Prostate gland (tissue), 2 donors: ENCODE measurements around the gene POLA1.

Source experiments
- CTCF ChIP-seq, 4 experiments: fragments of 200-600 bp in 2 of 4; fragments of 450-650 bp in 2 of 4; sonication (generic) in 2 of 4; IDR thresholded peaks; 1 replicate in 3 of 4; 2 replicates in 1 of 4; pipeline ENCODE4 v1.5.1; 2016 to 2019; ENCODE audit warnings: antibody characterized with exemption in 4 of 4, mild to moderate bottlenecking in 2 of 4, moderate library complexity in 2 of 4
- POLR2A ChIP-seq: fragments of 450-650 bp; IDR thresholded peaks from one replicate; pipeline ENCODE4 v1.6.1; 2016; ENCODE audit warnings: antibody characterized with exemption, mild to moderate bottlenecking

DNA sequence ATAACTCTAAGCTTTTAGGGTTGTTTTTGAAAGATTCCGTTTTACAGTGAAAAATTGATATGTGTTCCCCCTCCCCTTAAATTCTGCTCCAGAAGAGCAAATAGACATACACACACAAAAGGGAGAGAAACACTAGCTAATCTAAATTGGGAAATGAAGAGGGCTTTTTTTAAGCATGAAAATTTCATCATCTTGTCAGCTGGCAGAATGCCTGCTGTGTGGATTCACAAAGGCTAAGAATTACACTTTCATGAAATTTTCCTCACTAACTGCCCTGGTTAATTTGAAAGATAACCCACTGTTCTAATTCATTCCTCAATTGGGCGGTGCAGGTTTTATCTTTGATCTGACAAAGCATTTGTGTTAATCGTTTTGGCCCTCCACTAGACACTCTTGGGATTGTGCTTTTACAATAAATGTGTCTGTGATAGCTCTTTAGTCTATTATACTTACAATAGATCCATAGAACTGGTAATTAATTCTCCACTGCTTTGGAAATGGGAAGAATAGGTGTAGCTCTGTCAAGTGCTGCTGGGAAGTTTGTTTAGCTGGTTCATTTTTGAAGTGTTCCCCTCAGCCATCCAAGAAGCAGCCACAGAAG lies 152.9 kb downstream of the POLA1 start:
- TF ChIP-seq CTCF (IDR thresholded peaks at IDR 0.05) (no peak), POLR2A (no peak)
